ENCODE data around the gene CPNE4. TPM values are rescaled to one million over a fixed set of nuclear protein-coding genes. Genes with fewer than 3 reads are reported as not detected.

The CPNE4 gene
- total RNA-seq, 1 donor from 2014 or later, result not detected

- Mint-ChIP-seq H3K9me3 (ENCODE audit: unreplicated experiment) (peaks cover 8% of the 10 kb centered on the region), H3K36me3 (ENCODE audit: unreplicated experiment) (no peaks in the 10 kb centered on the region), H3K4me3 (ENCODE audit: unreplicated experiment) (no peak overlapping the region), H3K27ac (ENCODE audit: unreplicated experiment) (no peak overlapping the region), H3K4me1 (ENCODE audit: unreplicated experiment) (no peaks in the 10 kb centered on the region), H3K27me3 (ENCODE audit: unreplicated experiment) (no peaks in the 10 kb centered on the region)
- TF ChIP-seq, protein P1, sequence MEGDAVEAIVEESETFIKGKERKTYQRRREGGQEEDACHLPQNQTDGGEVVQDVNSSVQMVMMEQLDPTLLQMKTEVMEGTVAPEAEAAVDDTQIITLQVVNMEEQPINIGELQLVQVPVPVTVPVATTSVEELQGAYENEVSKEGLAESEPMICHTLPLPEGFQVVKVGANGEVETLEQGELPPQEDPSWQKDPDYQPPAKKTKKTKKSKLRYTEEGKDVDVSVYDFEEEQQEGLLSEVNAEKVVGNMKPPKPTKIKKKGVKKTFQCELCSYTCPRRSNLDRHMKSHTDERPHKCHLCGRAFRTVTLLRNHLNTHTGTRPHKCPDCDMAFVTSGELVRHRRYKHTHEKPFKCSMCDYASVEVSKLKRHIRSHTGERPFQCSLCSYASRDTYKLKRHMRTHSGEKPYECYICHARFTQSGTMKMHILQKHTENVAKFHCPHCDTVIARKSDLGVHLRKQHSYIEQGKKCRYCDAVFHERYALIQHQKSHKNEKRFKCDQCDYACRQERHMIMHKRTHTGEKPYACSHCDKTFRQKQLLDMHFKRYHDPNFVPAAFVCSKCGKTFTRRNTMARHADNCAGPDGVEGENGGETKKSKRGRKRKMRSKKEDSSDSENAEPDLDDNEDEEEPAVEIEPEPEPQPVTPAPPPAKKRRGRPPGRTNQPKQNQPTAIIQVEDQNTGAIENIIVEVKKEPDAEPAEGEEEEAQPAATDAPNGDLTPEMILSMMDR (IDR thresholded peaks at IDR 0.05), result no peak
- DNase-seq (ENCODE audit: extremely low spot score, unreplicated experiment), result no peak
Measured at GRCh38 chr3:131778526-131778925, 256.3 kb downstream of the CPNE4 start.

DNA sequence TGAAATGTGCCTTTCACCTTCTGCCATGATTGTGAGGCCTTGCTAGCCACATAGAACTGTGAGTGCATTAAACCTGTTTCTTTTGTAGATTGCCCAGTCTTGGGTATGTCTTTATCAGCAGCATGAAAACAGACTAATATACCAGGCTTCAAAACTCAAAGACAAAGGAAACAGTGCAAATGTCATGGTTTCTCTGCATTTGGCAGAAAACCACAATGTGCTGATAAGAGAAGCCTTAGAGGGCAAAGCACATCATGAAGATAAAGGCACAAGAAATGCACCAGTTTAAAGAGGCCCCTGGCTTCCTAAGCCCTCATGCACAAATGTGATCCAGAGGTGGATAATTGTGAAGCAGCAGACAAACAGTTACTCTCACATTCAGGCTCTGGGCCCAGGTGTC lies 259.2 kb downstream of the CPNE4 start:
- Mint-ChIP-seq H3K27me3 (ENCODE audit: unreplicated experiment) (no peaks in the 10 kb centered on the region), H3K27ac (ENCODE audit: unreplicated experiment) (no peak overlapping the region), H3K4me3 (ENCODE audit: unreplicated experiment) (no peak overlapping the region), H3K4me1 (ENCODE audit: unreplicated experiment) (no peaks in the 10 kb centered on the region), H3K9me3 (ENCODE audit: unreplicated experiment) (peaks cover 8% of the 10 kb centered on the region), H3K36me3 (ENCODE audit: unreplicated experiment) (no peaks in the 10 kb centered on the region)
- DNase-seq (ENCODE audit: extremely low spot score, unreplicated experiment), result no peak
- TF ChIP-seq, protein P1 (IDR thresholded peaks at IDR 0.05), result no peak

DNA sequence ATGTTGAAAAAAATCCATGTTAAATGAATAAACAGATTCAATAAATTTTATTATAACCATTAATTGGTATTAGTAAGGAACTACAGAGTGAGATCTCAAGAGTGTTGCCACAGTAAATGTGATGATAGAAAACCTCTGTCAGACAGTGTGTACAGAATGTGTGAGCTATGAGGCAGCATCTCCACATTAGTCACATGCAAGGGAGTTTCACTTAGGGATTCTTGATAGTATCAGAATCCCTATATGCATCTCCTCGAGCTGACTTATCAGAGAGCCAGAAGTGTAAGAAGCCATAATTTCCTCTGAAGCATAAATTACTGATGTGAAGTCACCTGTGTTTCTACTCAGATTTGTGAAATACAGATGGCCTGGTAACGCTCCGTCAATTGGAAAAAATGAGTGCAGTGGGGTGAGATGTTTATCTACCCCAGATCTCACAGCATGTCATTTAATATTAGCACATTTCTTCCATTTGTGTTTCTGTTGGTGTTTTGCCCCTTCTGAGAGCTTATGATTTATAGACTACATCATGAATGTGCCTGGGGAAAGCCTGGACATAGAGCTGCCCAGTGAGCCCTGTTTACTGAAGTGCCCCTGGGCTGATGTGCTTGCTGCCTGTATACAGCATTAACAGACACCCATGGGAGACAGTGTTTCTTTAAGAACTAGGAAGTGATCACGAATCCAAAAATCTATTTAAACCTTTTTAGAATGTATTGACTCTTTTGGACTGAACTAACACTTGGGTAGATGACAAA lies 262.4 kb downstream of the CPNE4 start:
- no peak for DNase-seq (ENCODE audit: extremely low spot score, unreplicated experiment)
- TF ChIP-seq, protein P1 (IDR thresholded peaks at IDR 0.05), result no peak
- no peaks in the 10 kb centered on the region for H3K9me3 Mint-ChIP-seq (ENCODE audit: unreplicated experiment)
- no peaks in the 10 kb centered on the region for H3K4me1 Mint-ChIP-seq (ENCODE audit: unreplicated experiment)
- no peak overlapping the region for H3K27ac Mint-ChIP-seq (ENCODE audit: unreplicated experiment)
- H3K27me3 Mint-ChIP-seq (ENCODE audit: unreplicated experiment), result no peaks in the 10 kb centered on the region
- no peak overlapping the region for H3K4me3 Mint-ChIP-seq (ENCODE audit: unreplicated experiment)
- H3K36me3 Mint-ChIP-seq (ENCODE audit: unreplicated experiment), result no peaks in the 10 kb centered on the region

GRCh38 chr3:131762981-131763564 lies 271.7 kb downstream of the CPNE4 start:
- Mint-ChIP-seq H3K4me3 (ENCODE audit: unreplicated experiment) (no peak overlapping the region), H3K9me3 (ENCODE audit: unreplicated experiment) (no peaks in the 10 kb centered on the region)

DNA sequence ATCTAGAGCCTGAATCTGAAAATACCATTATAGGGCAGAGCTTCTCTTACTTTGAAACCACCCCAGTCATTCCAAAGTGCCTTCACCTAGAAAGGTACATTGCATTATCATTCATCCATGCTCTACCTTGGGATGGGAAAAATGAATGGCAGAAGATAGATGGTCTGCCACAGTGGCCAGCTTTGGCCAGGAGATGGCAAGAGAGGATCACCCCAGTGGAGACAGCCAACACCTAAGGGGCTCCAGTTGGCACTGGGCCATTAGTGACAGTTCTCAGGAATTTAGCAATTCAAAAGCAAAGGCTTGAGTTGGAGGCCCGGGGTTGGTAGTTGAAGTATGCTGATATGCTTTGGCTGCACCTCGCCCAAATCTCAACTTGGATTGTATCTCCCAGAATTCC lies 278.4 kb downstream of the CPNE4 start:
- Mint-ChIP-seq H3K27ac (ENCODE audit: unreplicated experiment) (no peak overlapping the region), H3K4me3 (ENCODE audit: unreplicated experiment) (no peak overlapping the region), H3K27me3 (ENCODE audit: unreplicated experiment) (no peaks in the 10 kb centered on the region), H3K4me1 (ENCODE audit: unreplicated experiment) (no peaks in the 10 kb centered on the region), H3K36me3 (ENCODE audit: unreplicated experiment) (no peaks in the 10 kb centered on the region), H3K9me3 (ENCODE audit: unreplicated experiment) (no peaks in the 10 kb centered on the region)
- no peak for DNase-seq (ENCODE audit: extremely low spot score, unreplicated experiment)
- TF ChIP-seq, protein P1 (IDR thresholded peaks at IDR 0.05), result no peak

More at GRCh38 chr3:131762981-131763564, 271.7 kb downstream of the CPNE4 start:
- H3K27ac Mint-ChIP-seq (ENCODE audit: unreplicated experiment), result no peak overlapping the region
- no peaks in the 10 kb centered on the region for H3K36me3 Mint-ChIP-seq (ENCODE audit: unreplicated experiment)
- H3K4me1 Mint-ChIP-seq (ENCODE audit: unreplicated experiment), result no peaks in the 10 kb centered on the region
- TF ChIP-seq, protein P1 (IDR thresholded peaks at IDR 0.05), result no peak
- no peak for DNase-seq (ENCODE audit: extremely low spot score, unreplicated experiment)
- H3K27me3 Mint-ChIP-seq (ENCODE audit: unreplicated experiment), result peaks cover 2% of the 10 kb centered on the region

Data from osteocyte (in vitro differentiated cells).